H1 (cell line): Measurements from ENCODE around the gene ZBTB20. TPM values are rescaled to one million over a fixed set of nuclear protein-coding genes. Genes with fewer than 3 reads are reported as not detected.

ENCODE experiments used
- BRCA1 ChIP-seq: IDR thresholded peaks from 2 replicates; pipeline ENCODE4 v1.6.1; 2012; ENCODE audit warnings: low read depth, low read length, improper control_type of control experiment
- CBX8 ChIP-seq: fragments of 300-800, 300-1000 bp; sonication (generic); IDR thresholded peaks from 2 replicates; pipeline ENCODE4 v1.7.1; 2016; ENCODE audit warnings: low read depth, low read length, borderline replicate concordance
- CHD2 ChIP-seq: IDR thresholded peaks from 2 replicates; pipeline ENCODE4 v1.6.1; 2012; ENCODE audit warnings: low read length, improper control_type of control experiment
- EGR1 ChIP-seq: IDR thresholded peaks from 2 replicates; pipeline ENCODE4 v1.6.1; 2011; ENCODE audit warnings: low read depth, low read length, borderline replicate concordance
- FOSL1 ChIP-seq: IDR thresholded peaks from 2 replicates; pipeline ENCODE4 v1.6.1; 2011; ENCODE audit warnings: mild to moderate bottlenecking, low read depth, low read length, moderate library complexity; ENCODE audit not compliant: insufficient read depth
- MAFK ChIP-seq: IDR thresholded peaks from 2 replicates; pipeline ENCODE4 v1.6.1; 2012; ENCODE audit warnings: low read depth, mild to moderate bottlenecking, improper control_type of control experiment, low read length
- POLR2AphosphoS5 ChIP-seq: IDR thresholded peaks from 2 replicates; pipeline ENCODE4 v1.6.1; 2011; ENCODE audit warnings: low read depth, low read length
- polyA plus RNA-seq, 7 experiments: library from polyadenylated mRNA; depleted of rRNA in 3 of 7; stranded (reverse) in 5 of 7; unstranded in 2 of 7; fragments of >200 nt in 5 of 7; fragments of 200-250 nt in 2 of 7; gene quantifications; 1 replicate in 5 of 7; 2 replicates in 1 of 7; 4 replicates in 1 of 7; pipeline versions ENCODE4 v1.2.1 to v1.2.3, GENCODE V29; 2011 to 2013; ENCODE audit warnings: missing spikeins in 2 of 7, mixed read lengths in 2 of 7
- total RNA-seq: library from RNA; stranded (reverse); fragmentation: NEBNext Ultra II Directional; extraction: Animal tissue kit (Norgen Biotek cat#: 25700); gene quantifications from 2 replicates; pipeline ENCODE4 v1.2.1, GENCODE V29; 2021
- TF ChIP-seq, protein P1 (sequence below): fragments of 300-600 bp; sonication (generic); IDR thresholded peaks from 2 replicates; pipeline ENCODE4 v1.7.1; 2012; ENCODE audit warnings: low read length, moderate library complexity, mild to moderate bottlenecking, inconsistent platforms; ENCODE audit not compliant: insufficient replicate concordance
- TF ChIP-seq, protein P2 (sequence below), 3 experiments: IDR thresholded peaks; 1 replicate in 2 of 3; 2 replicates in 1 of 3; pipeline versions ENCODE4 v1.5.1 to v1.6.1; 2011; ENCODE audit warnings: low read length in 3 of 3, mild to moderate bottlenecking in 3 of 3, inconsistent platforms in 2 of 3, low read depth in 1 of 3, moderate library complexity in 1 of 3; ENCODE audit not compliant: insufficient read depth in 1 of 3; ENCODE audit errors: control extremely low read depth in 1 of 3

ZBTB20 gene
- total and polyA plus RNA-seq, 2 of the 8 experiments (the other 6 are each of a cell fraction or from before 2014, with no cell fraction given), result 0.35 to 1.3 TPM

DNA sequence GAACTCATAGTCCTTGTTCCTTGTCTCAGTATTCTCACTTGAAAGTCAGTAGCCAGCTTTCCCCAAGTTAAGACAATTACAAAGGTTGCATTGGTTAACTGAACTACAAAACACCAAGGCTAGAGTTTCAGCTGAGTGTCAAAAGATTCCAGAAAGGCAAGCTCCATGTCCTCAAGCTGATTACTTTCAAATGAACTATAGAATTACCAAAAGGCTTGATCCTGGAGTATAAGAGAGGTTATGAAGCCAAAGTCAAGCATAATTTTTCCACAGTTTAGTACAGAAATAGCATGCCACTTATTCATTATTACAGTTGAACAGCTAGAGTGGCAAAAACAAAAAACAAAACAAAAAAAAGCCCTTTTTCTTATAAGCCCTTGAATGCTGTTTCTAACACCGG lies 51.9 kb downstream of the ZBTB20 start (continued):
- TF ChIP-seq, protein P1, sequence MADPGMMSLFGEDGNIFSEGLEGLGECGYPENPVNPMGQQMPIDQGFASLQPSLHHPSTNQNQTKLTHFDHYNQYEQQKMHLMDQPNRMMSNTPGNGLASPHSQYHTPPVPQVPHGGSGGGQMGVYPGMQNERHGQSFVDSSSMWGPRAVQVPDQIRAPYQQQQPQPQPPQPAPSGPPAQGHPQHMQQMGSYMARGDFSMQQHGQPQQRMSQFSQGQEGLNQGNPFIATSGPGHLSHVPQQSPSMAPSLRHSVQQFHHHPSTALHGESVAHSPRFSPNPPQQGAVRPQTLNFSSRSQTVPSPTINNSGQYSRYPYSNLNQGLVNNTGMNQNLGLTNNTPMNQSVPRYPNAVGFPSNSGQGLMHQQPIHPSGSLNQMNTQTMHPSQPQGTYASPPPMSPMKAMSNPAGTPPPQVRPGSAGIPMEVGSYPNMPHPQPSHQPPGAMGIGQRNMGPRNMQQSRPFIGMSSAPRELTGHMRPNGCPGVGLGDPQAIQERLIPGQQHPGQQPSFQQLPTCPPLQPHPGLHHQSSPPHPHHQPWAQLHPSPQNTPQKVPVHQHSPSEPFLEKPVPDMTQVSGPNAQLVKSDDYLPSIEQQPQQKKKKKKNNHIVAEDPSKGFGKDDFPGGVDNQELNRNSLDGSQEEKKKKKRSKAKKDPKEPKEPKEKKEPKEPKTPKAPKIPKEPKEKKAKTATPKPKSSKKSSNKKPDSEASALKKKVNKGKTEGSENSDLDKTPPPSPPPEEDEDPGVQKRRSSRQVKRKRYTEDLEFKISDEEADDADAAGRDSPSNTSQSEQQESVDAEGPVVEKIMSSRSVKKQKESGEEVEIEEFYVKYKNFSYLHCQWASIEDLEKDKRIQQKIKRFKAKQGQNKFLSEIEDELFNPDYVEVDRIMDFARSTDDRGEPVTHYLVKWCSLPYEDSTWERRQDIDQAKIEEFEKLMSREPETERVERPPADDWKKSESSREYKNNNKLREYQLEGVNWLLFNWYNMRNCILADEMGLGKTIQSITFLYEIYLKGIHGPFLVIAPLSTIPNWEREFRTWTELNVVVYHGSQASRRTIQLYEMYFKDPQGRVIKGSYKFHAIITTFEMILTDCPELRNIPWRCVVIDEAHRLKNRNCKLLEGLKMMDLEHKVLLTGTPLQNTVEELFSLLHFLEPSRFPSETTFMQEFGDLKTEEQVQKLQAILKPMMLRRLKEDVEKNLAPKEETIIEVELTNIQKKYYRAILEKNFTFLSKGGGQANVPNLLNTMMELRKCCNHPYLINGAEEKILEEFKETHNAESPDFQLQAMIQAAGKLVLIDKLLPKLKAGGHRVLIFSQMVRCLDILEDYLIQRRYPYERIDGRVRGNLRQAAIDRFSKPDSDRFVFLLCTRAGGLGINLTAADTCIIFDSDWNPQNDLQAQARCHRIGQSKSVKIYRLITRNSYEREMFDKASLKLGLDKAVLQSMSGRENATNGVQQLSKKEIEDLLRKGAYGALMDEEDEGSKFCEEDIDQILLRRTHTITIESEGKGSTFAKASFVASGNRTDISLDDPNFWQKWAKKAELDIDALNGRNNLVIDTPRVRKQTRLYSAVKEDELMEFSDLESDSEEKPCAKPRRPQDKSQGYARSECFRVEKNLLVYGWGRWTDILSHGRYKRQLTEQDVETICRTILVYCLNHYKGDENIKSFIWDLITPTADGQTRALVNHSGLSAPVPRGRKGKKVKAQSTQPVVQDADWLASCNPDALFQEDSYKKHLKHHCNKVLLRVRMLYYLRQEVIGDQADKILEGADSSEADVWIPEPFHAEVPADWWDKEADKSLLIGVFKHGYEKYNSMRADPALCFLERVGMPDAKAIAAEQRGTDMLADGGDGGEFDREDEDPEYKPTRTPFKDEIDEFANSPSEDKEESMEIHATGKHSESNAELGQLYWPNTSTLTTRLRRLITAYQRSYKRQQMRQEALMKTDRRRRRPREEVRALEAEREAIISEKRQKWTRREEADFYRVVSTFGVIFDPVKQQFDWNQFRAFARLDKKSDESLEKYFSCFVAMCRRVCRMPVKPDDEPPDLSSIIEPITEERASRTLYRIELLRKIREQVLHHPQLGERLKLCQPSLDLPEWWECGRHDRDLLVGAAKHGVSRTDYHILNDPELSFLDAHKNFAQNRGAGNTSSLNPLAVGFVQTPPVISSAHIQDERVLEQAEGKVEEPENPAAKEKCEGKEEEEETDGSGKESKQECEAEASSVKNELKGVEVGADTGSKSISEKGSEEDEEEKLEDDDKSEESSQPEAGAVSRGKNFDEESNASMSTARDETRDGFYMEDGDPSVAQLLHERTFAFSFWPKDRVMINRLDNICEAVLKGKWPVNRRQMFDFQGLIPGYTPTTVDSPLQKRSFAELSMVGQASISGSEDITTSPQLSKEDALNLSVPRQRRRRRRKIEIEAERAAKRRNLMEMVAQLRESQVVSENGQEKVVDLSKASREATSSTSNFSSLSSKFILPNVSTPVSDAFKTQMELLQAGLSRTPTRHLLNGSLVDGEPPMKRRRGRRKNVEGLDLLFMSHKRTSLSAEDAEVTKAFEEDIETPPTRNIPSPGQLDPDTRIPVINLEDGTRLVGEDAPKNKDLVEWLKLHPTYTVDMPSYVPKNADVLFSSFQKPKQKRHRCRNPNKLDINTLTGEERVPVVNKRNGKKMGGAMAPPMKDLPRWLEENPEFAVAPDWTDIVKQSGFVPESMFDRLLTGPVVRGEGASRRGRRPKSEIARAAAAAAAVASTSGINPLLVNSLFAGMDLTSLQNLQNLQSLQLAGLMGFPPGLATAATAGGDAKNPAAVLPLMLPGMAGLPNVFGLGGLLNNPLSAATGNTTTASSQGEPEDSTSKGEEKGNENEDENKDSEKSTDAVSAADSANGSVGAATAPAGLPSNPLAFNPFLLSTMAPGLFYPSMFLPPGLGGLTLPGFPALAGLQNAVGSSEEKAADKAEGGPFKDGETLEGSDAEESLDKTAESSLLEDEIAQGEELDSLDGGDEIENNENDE, result no peak
- TF ChIP-seq, protein P2, sequence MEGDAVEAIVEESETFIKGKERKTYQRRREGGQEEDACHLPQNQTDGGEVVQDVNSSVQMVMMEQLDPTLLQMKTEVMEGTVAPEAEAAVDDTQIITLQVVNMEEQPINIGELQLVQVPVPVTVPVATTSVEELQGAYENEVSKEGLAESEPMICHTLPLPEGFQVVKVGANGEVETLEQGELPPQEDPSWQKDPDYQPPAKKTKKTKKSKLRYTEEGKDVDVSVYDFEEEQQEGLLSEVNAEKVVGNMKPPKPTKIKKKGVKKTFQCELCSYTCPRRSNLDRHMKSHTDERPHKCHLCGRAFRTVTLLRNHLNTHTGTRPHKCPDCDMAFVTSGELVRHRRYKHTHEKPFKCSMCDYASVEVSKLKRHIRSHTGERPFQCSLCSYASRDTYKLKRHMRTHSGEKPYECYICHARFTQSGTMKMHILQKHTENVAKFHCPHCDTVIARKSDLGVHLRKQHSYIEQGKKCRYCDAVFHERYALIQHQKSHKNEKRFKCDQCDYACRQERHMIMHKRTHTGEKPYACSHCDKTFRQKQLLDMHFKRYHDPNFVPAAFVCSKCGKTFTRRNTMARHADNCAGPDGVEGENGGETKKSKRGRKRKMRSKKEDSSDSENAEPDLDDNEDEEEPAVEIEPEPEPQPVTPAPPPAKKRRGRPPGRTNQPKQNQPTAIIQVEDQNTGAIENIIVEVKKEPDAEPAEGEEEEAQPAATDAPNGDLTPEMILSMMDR (IDR thresholded peaks at IDR 0.05; ENCODE audit: control extremely low read depth in 1 of 3, insufficient read depth in 1 of 3, low read depth in 1 of 3, low read length in 3 of 3), result no peak
- TF ChIP-seq POLR2AphosphoS5 (no peak), CHD2 (no peak), BRCA1 (no peak), CBX8 (no peak), MAFK (no peak), FOSL1 (no peak), EGR1 (no peak)
